Tibial nerve (tissue), 4 donors: ENCODE results near the gene LARP4B. TPM values are rescaled to one million over a fixed set of nuclear protein-coding genes. Genes with fewer than 3 reads are reported as not detected.

Experiments
- DNase-seq, 2 donors: peaks; one replicate each; pipeline ENCODE4 v3.0.0-alpha.2; 2019; ENCODE audit warnings: low spot score in 2 of 2
- H3K27ac ChIP-seq, 4 donors: fragments of 200-600 bp; sonication (generic) in 3 of 4; one replicate each; pipeline ENCODE4 v1.5.1; 2017 to 2019; ENCODE audit warnings: mild to moderate bottlenecking in 1 of 4
- H3K27me3 ChIP-seq, 2 donors: fragments of 200-600 bp; sonication (generic) in 1 of 2; one replicate each; pipeline versions ENCODE4 v1.5.1 to v1.6.0; 2017 to 2019
- H3K36me3 ChIP-seq, 3 donors: fragments of 200-600 bp; sonication (generic); one replicate each; pipeline ENCODE4 v1.5.1; 2018 to 2019
- H3K4me1 ChIP-seq, 4 donors: fragments of 200-600 bp; sonication (generic) in 3 of 4; one replicate each; pipeline ENCODE4 v1.5.1; 2017 to 2019
- H3K4me3 ChIP-seq, 4 donors: fragments of 200-600 bp; sonication (generic) in 3 of 4; one replicate each; pipeline ENCODE4 v1.5.1; 2017 to 2019; ENCODE audit warnings: mild to moderate bottlenecking in 1 of 4, moderate library complexity in 1 of 4
- H3K9me3 ChIP-seq, 4 donors: fragments of 200-600 bp; sonication (generic) in 3 of 4; one replicate each; pipeline ENCODE4 v1.5.1; 2017 to 2019
- CTCF ChIP-seq, 5 experiments: fragments of 200-600 bp in 3 of 5; fragments of 450-650 bp in 2 of 5; sonication (generic) in 3 of 5; IDR thresholded peaks; one replicate each; pipeline ENCODE4 v1.5.1; 2016 to 2019; ENCODE audit warnings: antibody characterized with exemption in 5 of 5, mild to moderate bottlenecking in 3 of 5, moderate library complexity in 2 of 5
- EP300 ChIP-seq, 2 donors: sonication (generic); formaldehyde crosslinking; IDR thresholded peaks; one replicate each; pipeline ENCODE4 v1.6.1; 2017; ENCODE audit warnings: antibody characterized with exemption in 2 of 2, mild to moderate bottlenecking in 1 of 2
- POLR2A ChIP-seq, 2 donors: fragments of 450-650 bp; IDR thresholded peaks; one replicate each; pipeline ENCODE4 v1.6.1; 2017; ENCODE audit warnings: antibody characterized with exemption in 2 of 2, mild to moderate bottlenecking in 2 of 2, moderate library complexity in 2 of 2
- WGBS, 2 donors: methylation state at CpG; one replicate each; pipeline ENCODE4 v1.1.5; 2018; 5-methylcytosine and 5-hydroxymethylcytosine counted together
- total RNA-seq, 4 donors: library from RNA; depleted of rRNA; stranded (reverse); fragments of >200 nt; gene quantifications; one replicate each; pipeline ENCODE4 v1.1.0, GENCODE V29; 2016

Gene LARP4B
- total RNA-seq, 4 donors from 2014 or later: 50.2 to 64.7 (median 58.6) TPM

GRCh38 chr10:895324-895723, 36.2 kb downstream of the LARP4B start:
- H3K4me3 ChIP-seq: no peak overlapping the region
- no peak for DNase-seq
- no peak overlapping the region for H3K27ac ChIP-seq
- H3K4me1 ChIP-seq: peaks cover 0 to 32% (median 0%) of the 10 kb centered on the region in 4 donors
- no peaks in the 10 kb centered on the region for H3K9me3 ChIP-seq
- TF ChIP-seq EP300 (IDR thresholded peaks at IDR 0.05): no peak
- no peak for TF ChIP-seq CTCF (IDR thresholded peaks at IDR 0.05)
- no peak for TF ChIP-seq POLR2A (IDR thresholded peaks at IDR 0.05)
- no peaks in the 10 kb centered on the region for H3K27me3 ChIP-seq
- WGBS, 2 donors: 79 to 83% methylated on average over 4 of the region's 4 CpGs
- no peaks in the 10 kb centered on the region for H3K36me3 ChIP-seq

GRCh38 chr10:878895-879294, 52.6 kb downstream of the LARP4B start:
- Histone ChIP-seq H3K36me3 (peaks cover 2 to 76% (median 5%) of the 10 kb centered on the region in 3 donors), H3K27ac (no peak overlapping the region)
- no peak for DNase-seq

GRCh38 chr10:878333-878759, 53.2 kb downstream of the LARP4B start:
- WGBS, 2 donors: 85% methylated on average over 9 of the region's 9 CpGs
- no peaks in the 10 kb centered on the region for H3K27me3 ChIP-seq
- no peak for TF ChIP-seq CTCF (IDR thresholded peaks at IDR 0.05)
- peak in 1 of 2 donors; percentile 32 for TF ChIP-seq EP300 (IDR thresholded peaks at IDR 0.05)
- no peak overlapping the region for H3K4me3 ChIP-seq
- no peaks in the 10 kb centered on the region for H3K9me3 ChIP-seq
- peaks cover 0 to 3% (median 0%) of the 10 kb centered on the region in 4 donors for H3K4me1 ChIP-seq
- no peak overlapping the region for H3K27ac ChIP-seq
- DNase-seq: no peak
- peaks cover 2 to 72% (median 5%) of the 10 kb centered on the region in 3 donors for H3K36me3 ChIP-seq

More at GRCh38 chr10:878895-879294, 52.6 kb downstream of the LARP4B start:
- Histone ChIP-seq H3K4me3 (no peak overlapping the region), H3K4me1 (peaks cover 0 to 3% (median 0%) of the 10 kb centered on the region in 4 donors), H3K27me3 (no peaks in the 10 kb centered on the region), H3K9me3 (no peaks in the 10 kb centered on the region)
- TF ChIP-seq CTCF (IDR thresholded peaks at IDR 0.05): no peak
- no peak for TF ChIP-seq EP300 (IDR thresholded peaks at IDR 0.05)
- no peak for TF ChIP-seq POLR2A (IDR thresholded peaks at IDR 0.05)
- WGBS, 2 donors: 72 to 82% methylated on average over 3 of the region's 3 CpGs

- Histone ChIP-seq H3K27me3 (no peaks in the 10 kb centered on the region), H3K4me1 (peaks cover 0 to 3% (median 0%) of the 10 kb centered on the region in 4 donors), H3K27ac (no peak overlapping the region), H3K9me3 (no peaks in the 10 kb centered on the region), H3K4me3 (no peak overlapping the region), H3K36me3 (peaks cover 2 to 69% (median 5%) of the 10 kb centered on the region in 3 donors)
- no peak for TF ChIP-seq CTCF (IDR thresholded peaks at IDR 0.05)
- no peak for TF ChIP-seq EP300 (IDR thresholded peaks at IDR 0.05)
- no peak for TF ChIP-seq POLR2A (IDR thresholded peaks at IDR 0.05)
- 87 to 88% methylated on average over 2 of the region's 2 CpGs for WGBS, 2 donors
- no peak for DNase-seq
Measured at GRCh38 chr10:876438-876837, 55.1 kb downstream of the LARP4B start.

- 87 to 90% methylated on average over 7 of the region's 7 CpGs for WGBS, 2 donors
- Histone ChIP-seq H3K9me3 (no peaks in the 10 kb centered on the region), H3K27ac (no peak overlapping the region), H3K4me1 (peaks cover 0 to 3% (median 0%) of the 10 kb centered on the region in 4 donors), H3K27me3 (no peaks in the 10 kb centered on the region), H3K4me3 (no peak overlapping the region), H3K36me3 (peaks cover 0 to 54% (median 2%) of the 10 kb centered on the region in 3 donors)
- DNase-seq: no peak
- TF ChIP-seq EP300 (IDR thresholded peaks at IDR 0.05) (no peak), CTCF (IDR thresholded peaks at IDR 0.05) (no peak), POLR2A (IDR thresholded peaks at IDR 0.05) (no peak)
Measured at GRCh38 chr10:873020-873419, 58.5 kb downstream of the LARP4B start.
